ENCODE data around the gene C10orf71.

The C10orf71 gene

GRCh38 chr10:49272251-49273081 lies 26.5 kb upstream of the C10orf71 start:
- DNase-seq (ENCODE audit: low spot score): no peak

GRCh38 chr10:49273082-49273465 lies 25.9 kb upstream of the C10orf71 start:
- no peak for DNase-seq (ENCODE audit: low spot score)

GRCh38 chr10:49273626-49274025 lies 25.3 kb upstream of the C10orf71 start:
- no peak for DNase-seq (ENCODE audit: low spot score)

GRCh38 chr10:49274886-49275285 lies 24.1 kb upstream of the C10orf71 start:
- no peak for DNase-seq (ENCODE audit: low spot score)

- DNase-seq (ENCODE audit: low spot score): no peak
Observed at GRCh38 chr10:49275896-49276295, 23.1 kb upstream of the C10orf71 start.

- DNase-seq (ENCODE audit: low spot score): no peak
Observed at GRCh38 chr10:49276596-49276995, 22.4 kb upstream of the C10orf71 start.

- no peak for DNase-seq (ENCODE audit: low spot score)
Observed at GRCh38 chr10:49277973-49278372, 21.0 kb upstream of the C10orf71 start.

GRCh38 chr10:49278497-49278981 lies 20.4 kb upstream of the C10orf71 start:
- DNase-seq (ENCODE audit: low spot score): no peak

- no peak for DNase-seq (ENCODE audit: low spot score)
Observed at GRCh38 chr10:49279015-49279880, 19.7 kb upstream of the C10orf71 start.

GRCh38 chr10:49280001-49280408 lies 19.0 kb upstream of the C10orf71 start:
- DNase-seq (ENCODE audit: low spot score): no peak

GRCh38 chr10:49281461-49281860 lies 17.5 kb upstream of the C10orf71 start:
- no peak for DNase-seq (ENCODE audit: low spot score)

GRCh38 chr10:49282306-49282705 lies 16.7 kb upstream of the C10orf71 start:
- no peak for DNase-seq (ENCODE audit: low spot score)

GRCh38 chr10:49282879-49283341 lies 16.1 kb upstream of the C10orf71 start:
- no peak for DNase-seq (ENCODE audit: low spot score)

- no peak for DNase-seq (ENCODE audit: low spot score)
Observed at GRCh38 chr10:49283491-49283890, 15.5 kb upstream of the C10orf71 start.

- no peak for DNase-seq (ENCODE audit: low spot score)
Observed at GRCh38 chr10:49284356-49284755, 14.6 kb upstream of the C10orf71 start.

GRCh38 chr10:49285232-49285631 lies 13.7 kb upstream of the C10orf71 start:
- no peak for DNase-seq (ENCODE audit: low spot score)

GRCh38 chr10:49286686-49287085 lies 12.3 kb upstream of the C10orf71 start:
- no peak for DNase-seq (ENCODE audit: low spot score)

GRCh38 chr10:49287689-49288340 lies 11.2 kb upstream of the C10orf71 start:
- no peak for DNase-seq (ENCODE audit: low spot score)

GRCh38 chr10:49288341-49289065 lies 10.5 kb upstream of the C10orf71 start:
- DNase-seq (ENCODE audit: low spot score): no peak

- DNase-seq (ENCODE audit: low spot score): no peak
Observed at GRCh38 chr10:49289480-49289879, 9.5 kb upstream of the C10orf71 start.

- no peak for DNase-seq (ENCODE audit: low spot score)
Observed at GRCh38 chr10:49290131-49290530, 8.8 kb upstream of the C10orf71 start.

- DNase-seq (ENCODE audit: low spot score): no peak
Observed at GRCh38 chr10:49290607-49291006, 8.4 kb upstream of the C10orf71 start.

All from AG08396 (cell line).